Heart right ventricle (tissue), 16 donors: ENCODE results near the gene AIG1. TPM values are rescaled to one million over a fixed set of nuclear protein-coding genes. Genes with fewer than 3 reads are reported as not detected.
"Not testable (repeated sequence)": the region's sequence is repeated elsewhere in the genome, so short reads cannot be mapped to it uniquely, and the experiment has no call there.

Source experiments
- ATAC-seq, 8 donors: fragments of 200-7000 bp; cut with Tn5 transposase; one replicate each; pipeline ENCODE4 v1.9.1; 2020; ENCODE audit warnings: mild to moderate bottlenecking in 8 of 8, moderate library complexity in 8 of 8, moderate number of reproducible peaks in 1 of 8
- DNase-seq, 2 donors: peaks; one replicate each; pipeline ENCODE4 v3.0.0-alpha.2; 2020
- H3K27ac ChIP-seq, 10 donors: fragments of 200-600 bp; sonication (generic) in 2 of 10; one replicate each; pipeline versions ENCODE4 v1.5.0 to v1.8.0; 2020 to 2022; ENCODE audit warnings: mild to moderate bottlenecking in 3 of 10
- H3K27me3 ChIP-seq, 7 donors: fragments of 200-600 bp; one replicate each; pipeline ENCODE4 v1.8.0; 2021 to 2022; ENCODE audit warnings: mild to moderate bottlenecking in 2 of 7
- H3K36me3 ChIP-seq, 9 donors: fragments of 200-600 bp; sonication (generic) in 1 of 9; one replicate each; pipeline versions ENCODE4 v1.5.0 to v1.8.0; 2020 to 2022; ENCODE audit warnings: mild to moderate bottlenecking in 2 of 9
- H3K4me1 ChIP-seq, 9 donors: fragments of 200-600 bp; sonication (generic) in 1 of 9; one replicate each; pipeline versions ENCODE4 v1.5.0 to v1.8.0; 2020 to 2022; ENCODE audit warnings: mild to moderate bottlenecking in 4 of 9
- H3K4me3 ChIP-seq, 10 donors: fragments of 200-600 bp; sonication (generic) in 2 of 10; one replicate each; pipeline versions ENCODE4 v1.5.0 to v1.8.0; 2020 to 2022; ENCODE audit warnings: mild to moderate bottlenecking in 7 of 10, moderate library complexity in 2 of 10
- H3K9me3 ChIP-seq, 11 donors: fragments of 200-600 bp in 10 of 11; sonication (generic) in 2 of 11; one replicate each; pipeline versions ENCODE4 v1.5.0 to v1.8.0; 2013 to 2022; ENCODE audit warnings: mild to moderate bottlenecking in 2 of 11, control low read depth in 1 of 11, moderate library complexity in 1 of 11
- CTCF ChIP-seq, 9 donors: fragments of 200-600 bp; sonication (generic) in 2 of 9; IDR thresholded peaks; one replicate each; pipeline versions ENCODE4 v1.5.0 to v1.8.0; 2021 to 2022; ENCODE audit warnings: antibody characterized with exemption in 9 of 9, mild to moderate bottlenecking in 5 of 9, moderate library complexity in 1 of 9
- WGBS, 2 donors: extraction: QIAGEN DNeasy Blood & Tissue Kit; methylation state at CpG; one replicate each; pipeline ENCODE4 v1.1.7; 2013; ENCODE audit warnings: inconsistent platforms in 1 of 2; 5-methylcytosine and 5-hydroxymethylcytosine counted together
- intact Hi-C, 10 donors: fragments of 100-400 bp; cut with DNase I; formaldehyde crosslinking; loops; one replicate each; pipeline versions ENCODE4 v1.11.1 to v1.14.2; 2022
- long read RNA-seq, 3 donors: library from polyadenylated mRNA; unstranded; transcript quantifications; one replicate each; pipeline ENCODE4 v2.0.0, GENCODE V29; 2020 to 2021
- polyA plus RNA-seq, 2 donors: library from polyadenylated mRNA; stranded (reverse); fragments of 200-250 nt; gene quantifications; one replicate each; pipeline ENCODE4 v1.2.3, GENCODE V29; 2013
- total RNA-seq, 10 donors: library from RNA; stranded (reverse); fragmentation: NEBNext Ultra II Directional in 3 of 10; extraction: Animal tissue kit (Norgen Biotek cat#: 25700) in 3 of 10; gene quantifications; one replicate each; pipeline versions ENCODE4 v1.2.1 to v1.2.4, GENCODE V29; 2021 to 2023
- donor health status: Arrhythmogenic right ventricular cardiomyopathy.
- donor health status: ischemic (EF 13 %, LVEDD 7.1; RV severe dilation, severe dysfunction).
- donor health status: healthy with polysubstance abuse.
- donor health status: DM: no; HTN: yes; CAD: no.
- donor health status: DM: no; HTN: no; CAD: no.
- donor health status: ischemic (EF 25% LVEDD 6.9; RV normal size, moderate dysfunction).
- donor health status: ischemic (EF 25% LVEDD 5.7; RV mildly dilated, moderate dysfunction).
- donor health status: healthy.
- donor health status: DM: yes; HTN: yes; CAD: no.
- donor health status: Ischemic cardiomyopathy.
- donor health status: ischemic (EF 35%, LVEDD 5.7; RV mildly dilated, moderate dysfunction).
- donor health status: nonischemic (EF 11% LVEDD 7.7; RV severe dilation, severe dysfunction).
- donor health status: DM: yes; HTN: yes; CAD: no.
- donor health status: PGD.
- donor health status: ischemic (EF 29% LVEDD 5.4; RV normal size, mild dysfunction).
- donor health status: nonischemic (EF 23%, LVEDD 6.1; RV moderate dilation, normal function).

The AIG1 gene
- total RNA-seq (10 to 100 TPM; 54.2 to 83.2 (median 66.2) TPM), polyA plus RNA-seq (10 to 100 TPM; 17.4 to 69.5 TPM)
- long read RNA-seq, donor 1, transcript AIG1-202 (6 exons, 1,395 nt): major isoform, 48 of 76 reads
- long read RNA-seq, donor 1, partial matches to known transcripts: 5 of 76 reads
- long read RNA-seq, donor 1, other reads (novel, unspliced or antisense): 17 of 76 reads
- long read RNA-seq, donor 2, transcript AIG1-202 (6 exons, 1,395 nt): major isoform, 75 of 131 reads
- long read RNA-seq, donor 2, transcript AIG1-208 (4 exons, 3,393 nt): minor isoform, 11 of 131 reads
- long read RNA-seq, donor 2, partial matches to known transcripts: 14 of 131 reads
- long read RNA-seq, donor 2, other reads (novel, unspliced or antisense): 27 of 131 reads
- long read RNA-seq, donor 3, transcript AIG1-208 (4 exons, 3,393 nt): minor isoform, 12 of 194 reads
- long read RNA-seq, donor 3, transcript AIG1-210 (6 exons, 3,064 nt): minor isoform, 11 of 194 reads
- long read RNA-seq, donor 3, transcript AIG1-202 (6 exons, 1,395 nt): major isoform, 134 of 194 reads
- long read RNA-seq, donor 3, partial matches to known transcripts: 6 of 194 reads
- long read RNA-seq, donor 3, other reads (novel, unspliced or antisense): 31 of 194 reads

GRCh38 chr6:143060806-143061596 lies at the start of gene AIG1:
Gene AIG1 (plus strand): TSS chr6:143060889. CDS start chr6:143060926, 37 bp downstream.
- no peaks in the 10 kb centered on the region for H3K36me3 ChIP-seq
- H3K9me3 ChIP-seq: no peaks in the 10 kb centered on the region
- peaks cover 0 to 30% (median 21%) of the 10 kb centered on the region in 9 donors for H3K4me1 ChIP-seq
- TF ChIP-seq CTCF (IDR thresholded peaks at IDR 0.05): no peak
- peak within 1 kb of the TSS; percentile 77 to 96 (median 83) for H3K4me3 ChIP-seq
- DNase-seq: peak in 1 of 2 donors; percentile 74
- H3K27ac ChIP-seq: peak within 1 kb of the TSS; percentile 90 to 97 (median 94)
- WGBS, 2 donors: 8 to 9% methylated on average over 28 to 50 of the region's 50 CpGs
- intact Hi-C loops: loop anchor here in 5 of 10 donors (5.0 to 10.0 kb wide), 4 partner anchors 114 to 214 kb away; partner anchors contain the start of gene HIVEP2 (in 2 of the 5)
- H3K27me3 ChIP-seq: no peaks in the 10 kb centered on the region
- peak in 5 of 8 donors; percentile 11 to 79 (median 32) for ATAC-seq

GRCh38 chr6:143014764-143015163 lies 45.9 kb upstream of the AIG1 start:
- 85 to 91% methylated on average over 2 of the region's 2 CpGs for WGBS, 2 donors

GRCh38 chr6:143015300-143015706 lies 45.4 kb upstream of the AIG1 start:
- H3K27me3 ChIP-seq: no peaks in the 10 kb centered on the region
- no peak for ATAC-seq
- no peak overlapping the region for H3K27ac ChIP-seq
- DNase-seq: no peak
- intact Hi-C loops: loop anchor here in 5 of 10 donors (5.0 to 10.0 kb wide), 3 partner anchors 51 to 63 kb away; no protein-coding TSS in a partner anchor
- 84 to 85% methylated on average over 4 of the region's 4 CpGs for WGBS, 2 donors
- H3K4me3 ChIP-seq: no peak overlapping the region
- TF ChIP-seq CTCF (IDR thresholded peaks at IDR 0.05): no peak
- peaks cover 0 to 7% (median 0%) of the 10 kb centered on the region in 11 donors for H3K9me3 ChIP-seq
- no peaks in the 10 kb centered on the region for H3K36me3 ChIP-seq
- H3K4me1 ChIP-seq: no peaks in the 10 kb centered on the region

More at GRCh38 chr6:143014764-143015163, 45.9 kb upstream of the AIG1 start:
- no peak for DNase-seq
- Histone ChIP-seq H3K27ac (no peak overlapping the region), H3K36me3 (no peaks in the 10 kb centered on the region), H3K4me1 (no peaks in the 10 kb centered on the region), H3K9me3 (peaks cover 0 to 7% (median 0%) of the 10 kb centered on the region in 11 donors), H3K27me3 (no peaks in the 10 kb centered on the region), H3K4me3 (no peak overlapping the region)
- intact Hi-C loops: loop anchor here in 5 of 10 donors (5.0 to 10.0 kb wide), 3 partner anchors 50 to 62 kb away; no protein-coding TSS in a partner anchor
- no peak for ATAC-seq
- no peak for TF ChIP-seq CTCF (IDR thresholded peaks at IDR 0.05)

- Histone ChIP-seq H3K36me3 (no peaks in the 10 kb centered on the region), H3K27me3 (no peaks in the 10 kb centered on the region), H3K4me1 (no peaks in the 10 kb centered on the region), H3K4me3 (no peak overlapping the region), H3K9me3 (peaks cover 0 to 7% (median 0%) of the 10 kb centered on the region in 11 donors), H3K27ac (no peak overlapping the region)
- DNase-seq: no peak
- ATAC-seq: peak in 1 of 8 donors; percentile 29
- no peak for TF ChIP-seq CTCF (IDR thresholded peaks at IDR 0.05)
- WGBS, 2 donors: 46 to 50% methylated on average over 5 of the region's 5 CpGs
- intact Hi-C loops: loop anchor here in 5 of 10 donors (5.0 to 10.0 kb wide), 3 partner anchors 54 to 67 kb away; no protein-coding TSS in a partner anchor
Observed at GRCh38 chr6:143018955-143019354, 41.7 kb upstream of the AIG1 start.

- H3K9me3 ChIP-seq, H3K36me3 ChIP-seq, H3K27ac ChIP-seq, H3K27me3 ChIP-seq, H3K4me3 ChIP-seq, ATAC-seq, H3K4me1 ChIP-seq, DNase-seq: not testable (repeated sequence)
- intact Hi-C loops: loop anchor here in 2 of 10 donors (10.0 kb wide), 2 partner anchors 404 to 546 kb away; no protein-coding TSS in a partner anchor
- 73 to 77% methylated on average over 2 of the region's 2 CpGs for WGBS, 2 donors
Observed at GRCh38 chr6:143020862-143021261, 39.8 kb upstream of the AIG1 start.
